Mesenchymal stem cell (in vitro differentiated cells and primary cell): ENCODE data around the gene TAF3.

ENCODE experiments used
- DNase-seq: peaks from one replicate; pipeline ENCODE4 v3.0.0-alpha.2; 2013
- H2AFZ ChIP-seq: one replicate; pipeline ENCODE4 v1.6.1; 2013; ENCODE audit warnings: low read depth, mild to moderate bottlenecking, control low read depth, inconsistent platforms, low read length, moderate library complexity
- H2AK5ac ChIP-seq: 2 replicates; pipeline ENCODE4 v1.6.1; 2013; ENCODE audit warnings: low read length, moderate library complexity, mild to moderate bottlenecking, inconsistent platforms; ENCODE audit not compliant: severe bottlenecking
- H2BK120ac ChIP-seq: one replicate; pipeline ENCODE4 v1.6.1; 2013; ENCODE audit warnings: low read depth, mild to moderate bottlenecking, inconsistent platforms, low read length, moderate library complexity
- H2BK12ac ChIP-seq, 2 experiments: one replicate each; pipeline ENCODE4 v1.6.1; 2013; ENCODE audit warnings: inconsistent platforms in 2 of 2, low read length in 2 of 2, mild to moderate bottlenecking in 2 of 2, moderate library complexity in 2 of 2, control low read depth in 1 of 2
- H2BK15ac ChIP-seq: one replicate; pipeline ENCODE4 v1.6.1; 2013; ENCODE audit warnings: mild to moderate bottlenecking, low read depth, inconsistent platforms; ENCODE audit not compliant: poor library complexity, severe bottlenecking
- H2BK5ac ChIP-seq: 2 replicates; pipeline ENCODE4 v1.6.1; 2013; ENCODE audit warnings: low read depth, mild to moderate bottlenecking, low read length, control low read depth, inconsistent platforms; ENCODE audit not compliant: poor library complexity, severe bottlenecking
- H3K14ac ChIP-seq, 2 experiments: one replicate each; pipeline ENCODE4 v1.6.1; 2013; ENCODE audit warnings: inconsistent platforms in 2 of 2, low read length in 2 of 2, control low read depth in 1 of 2, mild to moderate bottlenecking in 1 of 2, moderate library complexity in 1 of 2
- H3K18ac ChIP-seq, 2 experiments: one replicate each; pipeline ENCODE4 v1.6.1; 2013; ENCODE audit warnings: inconsistent platforms in 2 of 2, low read length in 2 of 2, control low read depth in 1 of 2, low read depth in 1 of 2, mild to moderate bottlenecking in 1 of 2
- H3K23ac ChIP-seq, 2 experiments: one replicate each; pipeline ENCODE4 v1.6.1; 2013; ENCODE audit warnings: inconsistent platforms in 2 of 2, low read length in 2 of 2, mild to moderate bottlenecking in 2 of 2, moderate library complexity in 2 of 2, control low read depth in 1 of 2
- H3K27ac ChIP-seq: 2 replicates; pipeline ENCODE4 v1.5.1; 2013; ENCODE audit warnings: mild to moderate bottlenecking, moderate library complexity, low read length, control low read depth, inconsistent platforms; ENCODE audit not compliant: poor library complexity, severe bottlenecking
- H3K27me3 ChIP-seq, 2 experiments: 2 replicates each; pipeline versions ENCODE4 v1.6.1 to v1.7.0; 2013; ENCODE audit warnings: low read length in 2 of 2, mild to moderate bottlenecking in 2 of 2, moderate library complexity in 2 of 2, control low read depth in 1 of 2, inconsistent platforms in 1 of 2; ENCODE audit not compliant: control insufficient read depth in 1 of 2, insufficient read depth in 1 of 2
- H3K36me3 ChIP-seq, 2 experiments: 2 replicates each; pipeline versions ENCODE4 v1.6.1 to v1.7.0; 2013; ENCODE audit warnings: low read length in 2 of 2, control low read depth in 1 of 2, inconsistent platforms in 1 of 2, low read depth in 1 of 2, mild to moderate bottlenecking in 1 of 2; ENCODE audit not compliant: insufficient read depth in 2 of 2, control insufficient read depth in 1 of 2
- H3K4ac ChIP-seq, 2 experiments: one replicate each; pipeline ENCODE4 v1.6.1; 2013; ENCODE audit warnings: inconsistent platforms in 2 of 2, low read length in 2 of 2, mild to moderate bottlenecking in 2 of 2, moderate library complexity in 2 of 2, control low read depth in 1 of 2, low read depth in 1 of 2
- H3K4me1 ChIP-seq: 2 replicates; pipeline ENCODE4 v1.6.1; 2013; ENCODE audit warnings: low read depth, low read length, control low read depth; ENCODE audit not compliant: control insufficient read depth, insufficient read depth
- H3K4me2 ChIP-seq: 2 replicates; pipeline ENCODE4 v1.6.1; 2013; ENCODE audit warnings: low read length, mild to moderate bottlenecking, inconsistent platforms; ENCODE audit not compliant: poor library complexity, severe bottlenecking
- H3K4me3 ChIP-seq, 2 experiments: 2 replicates each; pipeline versions ENCODE4 v1.5.1 to v1.7.0; 2013; ENCODE audit warnings: low read length in 2 of 2, mild to moderate bottlenecking in 2 of 2, control low read depth in 1 of 2, low read depth in 1 of 2; ENCODE audit not compliant: insufficient read depth in 1 of 2
- H3K79me1 ChIP-seq: replicated peaks from 2 replicates; pipeline ENCODE4 v1.6.1; 2013; ENCODE audit warnings: mild to moderate bottlenecking, control low read depth, low read length, inconsistent platforms; ENCODE audit not compliant: poor library complexity, severe bottlenecking
- H3K9ac ChIP-seq: 2 replicates; pipeline ENCODE4 v1.7.0; 2013; ENCODE audit warnings: mild to moderate bottlenecking, low read length, moderate library complexity
- H3K9me3 ChIP-seq: 2 replicates; pipeline ENCODE4 v1.7.0; 2013; ENCODE audit warnings: mild to moderate bottlenecking, low read length; ENCODE audit not compliant: control insufficient read depth
- H4K8ac ChIP-seq: one replicate; pipeline ENCODE4 v1.6.1; 2013; ENCODE audit warnings: inconsistent platforms, mild to moderate bottlenecking, low read length, moderate library complexity
- H4K91ac ChIP-seq: one replicate; pipeline ENCODE4 v1.6.1; 2013; ENCODE audit warnings: mild to moderate bottlenecking, low read length, inconsistent platforms
- WGBS: methylation state at CpG from one replicate; pipeline ENCODE4 v1.1.7; 2013; ENCODE audit warnings: mixed read lengths; 5-methylcytosine and 5-hydroxymethylcytosine counted together

TAF3 gene

GRCh38 chr10:8049865-8050555 lies 231.7 kb downstream of the TAF3 start:
- Histone ChIP-seq H3K18ac (no peak overlapping the region), H2BK15ac (no peak overlapping the region), H3K23ac (no peak overlapping the region), H3K4me3 (peak overlapping the region; percentile 4 to 33), H2BK120ac (no peak overlapping the region), H2BK5ac (no peak overlapping the region), H3K79me1 (no peaks in the 10 kb centered on the region), H3K4ac (no peak overlapping the region), H3K4me1 (peaks cover 42% of the 10 kb centered on the region), H3K14ac (no peak overlapping the region), H3K9ac (no peak overlapping the region), H3K9me3 (no peaks in the 10 kb centered on the region), H3K36me3 (no peaks in the 10 kb centered on the region), H2AK5ac (no peak overlapping the region), H2AFZ (no peak overlapping the region), H3K4me2 (peak overlapping the region; percentile 91), H4K8ac (no peak overlapping the region), H3K27ac (no peak overlapping the region), H2BK12ac (no peak overlapping the region), H4K91ac (no peak overlapping the region), H3K27me3 (peaks cover 93 to 100% of the 10 kb centered on the region in 2 experiments)
- DNase-seq, result no peak
- WGBS, result under 1% methylated on average over 66 of the region's 68 CpGs

DNA sequence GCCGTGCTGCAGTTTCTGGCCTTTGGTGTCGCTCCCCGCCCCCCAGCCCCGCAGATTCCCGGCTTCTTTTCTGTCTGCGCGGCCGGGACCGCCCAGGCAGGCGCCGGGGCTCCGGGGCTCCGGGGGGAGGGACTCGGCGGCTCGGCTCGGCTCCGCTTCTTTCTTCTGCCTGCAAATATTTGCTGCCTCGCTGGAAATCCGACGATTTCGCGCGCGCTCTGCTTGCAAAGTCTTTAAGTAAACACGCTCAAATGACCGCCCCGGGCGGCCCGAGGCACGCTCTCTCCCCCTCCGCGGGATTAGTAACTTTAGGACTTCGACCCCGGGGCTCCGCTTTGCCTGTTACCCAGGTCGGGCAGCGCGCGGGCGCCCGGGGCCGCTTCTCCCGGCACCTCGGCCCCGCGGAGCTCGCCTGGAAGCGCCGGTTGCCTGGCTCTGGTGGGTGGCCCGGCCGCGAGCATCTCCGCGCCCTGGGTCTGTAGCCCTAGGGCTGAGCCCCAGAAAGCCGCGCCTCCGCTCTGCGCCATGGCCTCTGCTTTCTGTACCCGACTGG lies 232.3 kb downstream of the TAF3 start:
- Histone ChIP-seq H3K4me3 (peak overlapping the region; percentile 4 to 33), H3K18ac (no peak overlapping the region), H3K27me3 (peaks cover 93 to 100% of the 10 kb centered on the region in 2 experiments), H2AFZ (no peak overlapping the region), H2BK120ac (no peak overlapping the region), H2BK5ac (no peak overlapping the region), H3K36me3 (peaks cover 0 to 3% of the 10 kb centered on the region in 2 experiments), H3K9ac (no peak overlapping the region), H3K4ac (no peak overlapping the region), H3K79me1 (no peaks in the 10 kb centered on the region), H2BK15ac (no peak overlapping the region), H3K4me2 (peak overlapping the region; percentile 91), H2BK12ac (no peak overlapping the region), H3K4me1 (peaks cover 44% of the 10 kb centered on the region), H3K9me3 (no peaks in the 10 kb centered on the region), H4K91ac (no peak overlapping the region), H4K8ac (no peak overlapping the region), H2AK5ac (no peak overlapping the region), H3K14ac (no peak overlapping the region), H3K27ac (no peak overlapping the region), H3K23ac (no peak overlapping the region)
- peak; percentile 46 for DNase-seq
- WGBS, result under 1% methylated on average over 50 of the region's 60 CpGs

- no peak overlapping the region for H2BK12ac ChIP-seq
- H2BK5ac ChIP-seq, result no peak overlapping the region
- H3K4ac ChIP-seq, result no peak overlapping the region
Observed at GRCh38 chr10:8051109-8051821, 233.0 kb downstream of the TAF3 start.

GRCh38 chr10:8051851-8052257 lies 233.5 kb downstream of the TAF3 start:
- Histone ChIP-seq H3K27ac (no peak overlapping the region), H2BK15ac (no peak overlapping the region), H3K18ac (no peak overlapping the region), H3K4me1 (peaks cover 46% of the 10 kb centered on the region), H3K14ac (no peak overlapping the region), H2BK5ac (no peak overlapping the region), H3K27me3 (peaks cover 92 to 100% of the 10 kb centered on the region in 2 experiments), H3K9me3 (no peaks in the 10 kb centered on the region), H3K36me3 (peaks cover 0 to 3% of the 10 kb centered on the region in 2 experiments), H3K4ac (no peak overlapping the region), H3K9ac (no peak overlapping the region), H2AFZ (no peak overlapping the region), H2BK120ac (no peak overlapping the region), H3K4me2 (no peak overlapping the region), H4K91ac (no peak overlapping the region), H3K79me1 (no peaks in the 10 kb centered on the region), H2BK12ac (no peak overlapping the region), H3K4me3 (no peak overlapping the region), H3K23ac (no peak overlapping the region), H2AK5ac (no peak overlapping the region), H4K8ac (no peak overlapping the region)
- no peak for DNase-seq
- WGBS, result under 1% methylated on average over 29 of the region's 29 CpGs

More at GRCh38 chr10:8051109-8051821, 233.0 kb downstream of the TAF3 start:
- H3K36me3 ChIP-seq, result peaks cover 0 to 3% of the 10 kb centered on the region in 2 experiments
- no peak overlapping the region for H4K91ac ChIP-seq
- H3K18ac ChIP-seq, result no peak overlapping the region
- no peak overlapping the region for H3K4me3 ChIP-seq
- peaks cover 92 to 100% of the 10 kb centered on the region in 2 experiments for H3K27me3 ChIP-seq
- no peak overlapping the region for H3K27ac ChIP-seq
- H3K14ac ChIP-seq, result no peak overlapping the region
- no peak overlapping the region for H4K8ac ChIP-seq
- no peaks in the 10 kb centered on the region for H3K79me1 ChIP-seq
- no peak for DNase-seq
- no peak overlapping the region for H2BK120ac ChIP-seq
- no peak overlapping the region for H2AFZ ChIP-seq
- no peak overlapping the region for H2BK15ac ChIP-seq
- H2AK5ac ChIP-seq, result no peak overlapping the region
- WGBS, result 5% methylated on average over 36 of the region's 52 CpGs
- peak overlapping the region in 1 of 2 experiments; percentile 90 for H3K23ac ChIP-seq
- no peak overlapping the region for H3K9ac ChIP-seq
- H3K4me1 ChIP-seq, result peaks cover 46% of the 10 kb centered on the region
- H3K9me3 ChIP-seq, result no peaks in the 10 kb centered on the region
- H3K4me2 ChIP-seq, result no peak overlapping the region
